ENCODE measurements around the gene HAUS3.
"Not testable (repeated sequence)": the region's sequence is repeated elsewhere in the genome, so short reads cannot be mapped to it uniquely, and the experiment has no call there.

HAUS3 gene

DNA sequence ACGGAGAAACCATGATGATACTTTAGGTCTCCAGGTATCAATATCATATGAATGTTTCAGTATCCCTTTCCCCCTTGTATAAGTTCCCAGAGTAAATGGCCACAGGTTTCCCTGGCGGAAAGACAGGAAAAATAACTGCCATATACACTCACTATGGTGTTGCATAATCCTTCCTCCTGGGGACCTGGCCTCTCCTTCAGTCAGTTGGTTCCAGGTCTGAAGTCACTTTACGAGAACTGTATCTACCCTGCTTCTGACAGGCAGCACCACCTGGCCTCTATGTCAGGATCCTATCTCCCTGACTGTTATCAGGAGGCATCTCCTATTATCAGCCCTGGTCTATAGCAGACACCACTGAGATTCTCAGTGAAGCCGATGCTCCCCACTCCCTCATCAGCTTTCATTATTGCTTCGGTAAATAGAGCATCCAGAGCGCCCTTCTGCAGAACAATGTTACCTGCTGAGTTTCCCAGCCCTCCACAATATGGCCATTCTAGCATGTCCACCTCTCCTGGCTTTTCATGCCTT is 22.6 kb downstream of the HAUS3 start:
- no peak for DNase-seq
- no peaks in the 10 kb centered on the region for H3K9me3 ChIP-seq (ENCODE audit: severe bottlenecking)
- H3K27ac ChIP-seq = no peak overlapping the region
- no peak overlapping the region for H3K4me3 ChIP-seq (ENCODE audit: low read depth, low read length)
- TF ChIP-seq, protein P1, sequence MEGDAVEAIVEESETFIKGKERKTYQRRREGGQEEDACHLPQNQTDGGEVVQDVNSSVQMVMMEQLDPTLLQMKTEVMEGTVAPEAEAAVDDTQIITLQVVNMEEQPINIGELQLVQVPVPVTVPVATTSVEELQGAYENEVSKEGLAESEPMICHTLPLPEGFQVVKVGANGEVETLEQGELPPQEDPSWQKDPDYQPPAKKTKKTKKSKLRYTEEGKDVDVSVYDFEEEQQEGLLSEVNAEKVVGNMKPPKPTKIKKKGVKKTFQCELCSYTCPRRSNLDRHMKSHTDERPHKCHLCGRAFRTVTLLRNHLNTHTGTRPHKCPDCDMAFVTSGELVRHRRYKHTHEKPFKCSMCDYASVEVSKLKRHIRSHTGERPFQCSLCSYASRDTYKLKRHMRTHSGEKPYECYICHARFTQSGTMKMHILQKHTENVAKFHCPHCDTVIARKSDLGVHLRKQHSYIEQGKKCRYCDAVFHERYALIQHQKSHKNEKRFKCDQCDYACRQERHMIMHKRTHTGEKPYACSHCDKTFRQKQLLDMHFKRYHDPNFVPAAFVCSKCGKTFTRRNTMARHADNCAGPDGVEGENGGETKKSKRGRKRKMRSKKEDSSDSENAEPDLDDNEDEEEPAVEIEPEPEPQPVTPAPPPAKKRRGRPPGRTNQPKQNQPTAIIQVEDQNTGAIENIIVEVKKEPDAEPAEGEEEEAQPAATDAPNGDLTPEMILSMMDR (IDR thresholded peaks at IDR 0.05; ENCODE audit: low read depth, low read length) = no peak
- 0 out of 2 replicates have a peak, but pooled peaks cover 3% of the 10 kb centered on the region for H3K36me3 ChIP-seq
- H3K27me3 ChIP-seq (ENCODE audit: insufficient read depth, low read depth, severe bottlenecking) = no peaks in the 10 kb centered on the region

DNA sequence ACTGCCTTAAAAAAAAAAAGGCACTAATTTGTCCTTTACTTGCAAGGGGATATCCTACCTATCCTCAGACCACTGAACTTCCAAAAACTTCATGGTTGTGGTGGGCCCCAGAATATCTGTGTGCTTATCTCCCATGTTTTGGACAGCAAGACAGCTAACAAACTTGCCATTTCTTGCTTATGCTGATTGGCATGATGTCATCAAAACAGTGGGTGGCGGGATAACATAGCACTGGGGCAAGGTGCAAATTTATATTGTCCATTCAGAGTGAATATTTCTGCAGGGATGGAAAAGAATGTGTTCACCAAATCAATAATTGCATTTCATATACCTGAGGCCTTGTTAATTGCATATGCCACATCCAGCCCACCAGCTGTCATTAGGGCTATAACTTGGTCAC is 23.5 kb downstream of the HAUS3 start:
- Histone ChIP-seq H3K9me3 (ENCODE audit: severe bottlenecking) (no peaks in the 10 kb centered on the region), H3K27ac (no peak overlapping the region), H3K36me3 (0 out of 2 replicates have a peak, but pooled peaks cover 3% of the 10 kb centered on the region), H3K27me3 (ENCODE audit: insufficient read depth, low read depth, severe bottlenecking) (no peaks in the 10 kb centered on the region), H3K4me3 (ENCODE audit: low read depth, low read length) (no peak overlapping the region)
- DNase-seq = no peak
- TF ChIP-seq, protein P1 (IDR thresholded peaks at IDR 0.05; ENCODE audit: low read depth, low read length) = no peak

DNA sequence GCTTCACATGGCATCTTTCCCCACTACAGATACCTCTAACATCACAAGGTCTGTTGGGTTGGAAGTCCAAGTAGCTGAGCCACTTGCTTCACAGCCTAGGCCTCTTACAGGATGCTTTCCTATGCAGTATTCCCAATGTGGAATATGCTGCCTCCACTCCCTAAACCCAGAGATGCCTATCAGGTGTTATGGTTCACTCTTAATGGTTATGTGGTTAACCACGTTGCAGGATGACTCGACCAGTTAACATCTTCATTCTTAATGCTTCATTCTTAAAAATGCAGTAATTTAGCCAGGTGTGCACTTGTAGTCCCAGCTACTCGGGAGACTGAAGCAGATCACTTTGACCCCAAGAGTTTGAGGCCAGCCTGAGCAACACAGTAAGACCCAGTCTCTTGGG is 24.2 kb downstream of the HAUS3 start:
- Histone ChIP-seq H3K9me3 (ENCODE audit: severe bottlenecking) (no peaks in the 10 kb centered on the region), H3K27ac (no peak overlapping the region), H3K27me3 (ENCODE audit: insufficient read depth, low read depth, severe bottlenecking) (no peaks in the 10 kb centered on the region), H3K4me3 (ENCODE audit: low read depth, low read length) (no peak overlapping the region), H3K36me3 (no peaks in the 10 kb centered on the region)
- DNase-seq = no peak
- TF ChIP-seq, protein P1 (IDR thresholded peaks at IDR 0.05; ENCODE audit: low read depth, low read length) = no peak

DNA sequence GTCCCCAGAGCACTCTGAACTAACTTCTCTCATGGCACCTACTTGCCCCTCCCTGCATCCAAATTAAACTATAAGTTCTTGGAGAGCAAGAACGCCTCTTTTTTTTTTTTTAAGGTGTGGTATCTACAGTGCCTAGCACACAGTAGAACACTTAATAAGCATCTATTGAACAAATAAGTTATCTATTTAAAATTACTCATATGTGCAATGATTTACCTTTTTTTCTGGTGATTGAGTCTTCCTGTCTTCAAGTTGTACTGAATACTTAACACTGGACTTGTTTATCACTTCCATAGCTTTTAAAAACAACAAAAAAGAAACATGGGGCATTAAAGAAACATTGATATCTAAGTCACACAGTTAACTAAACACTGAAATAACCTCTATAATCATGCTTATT is 29.1 kb downstream of the HAUS3 start:
- Histone ChIP-seq H3K36me3 (no peaks in the 10 kb centered on the region), H3K9me3 (ENCODE audit: severe bottlenecking) (no peaks in the 10 kb centered on the region), H3K27ac (no peak overlapping the region), H3K27me3 (ENCODE audit: insufficient read depth, low read depth, severe bottlenecking) (no peaks in the 10 kb centered on the region), H3K4me3 (ENCODE audit: low read depth, low read length) (no peak overlapping the region)
- TF ChIP-seq, protein P1 (IDR thresholded peaks at IDR 0.05; ENCODE audit: low read depth, low read length) = no peak
- DNase-seq = no peak

DNA sequence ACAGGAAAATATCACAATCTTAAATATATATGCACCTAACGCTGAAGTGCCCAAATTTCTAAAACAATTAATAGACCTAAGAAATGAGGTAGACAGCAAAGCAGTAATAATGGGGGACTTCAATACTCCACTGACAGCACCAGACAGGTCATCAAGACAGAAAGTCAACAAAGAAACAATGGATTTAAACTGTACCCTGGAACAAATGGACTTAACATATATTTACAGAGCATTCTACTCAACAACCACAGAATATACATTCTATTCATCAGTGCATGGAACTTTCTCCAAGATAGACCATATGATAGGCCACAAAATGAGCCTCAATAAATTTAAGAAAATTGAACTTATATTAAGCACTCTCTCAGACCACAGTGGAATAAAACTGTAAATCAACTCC is 39.1 kb downstream of the HAUS3 start:
- not testable (repeated sequence) for H3K9me3 ChIP-seq (ENCODE audit: severe bottlenecking); H3K36me3 ChIP-seq; H3K27me3 ChIP-seq (ENCODE audit: insufficient read depth, low read depth, severe bottlenecking); DNase-seq; H3K4me3 ChIP-seq (ENCODE audit: low read depth, low read length); H3K27ac ChIP-seq

DNA sequence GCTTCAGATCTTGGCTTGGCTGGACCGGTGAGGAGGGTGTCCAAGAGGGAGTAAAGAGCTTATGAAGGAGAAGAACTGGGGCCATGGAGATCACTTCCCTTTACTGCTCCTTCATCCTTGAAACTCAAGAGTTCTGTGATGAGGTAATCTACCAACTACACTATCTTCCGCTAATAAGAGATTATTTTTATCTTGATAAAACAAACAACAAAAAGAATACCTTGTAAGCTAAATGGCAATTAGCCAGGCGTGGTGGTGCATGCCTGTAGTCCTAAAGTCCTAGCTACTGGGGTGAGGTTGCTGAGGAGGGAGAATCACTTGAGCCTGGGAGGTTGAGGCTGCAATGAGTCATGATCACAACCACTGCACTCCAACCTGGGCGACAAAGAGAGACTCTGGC is 47.4 kb downstream of the HAUS3 start:
- no peaks in the 10 kb centered on the region for H3K9me3 ChIP-seq (ENCODE audit: severe bottlenecking)
- no peak for DNase-seq
- TF ChIP-seq, protein P1 (IDR thresholded peaks at IDR 0.05; ENCODE audit: low read depth, low read length) = no peak
- no peaks in the 10 kb centered on the region for H3K27me3 ChIP-seq (ENCODE audit: insufficient read depth, low read depth, severe bottlenecking)
- no peaks in the 10 kb centered on the region for H3K36me3 ChIP-seq
- H3K4me3 ChIP-seq (ENCODE audit: low read depth, low read length) = no peak overlapping the region
- no peak overlapping the region for H3K27ac ChIP-seq
